HG02970 (cell line): ENCODE data around the gene TAAR1.
"Not testable (repeated sequence)": the region's sequence is repeated elsewhere in the genome, so short reads cannot be mapped to it uniquely, and the experiment has no call there.

ENCODE experiments used
- ATAC-seq: cut with Tn5 transposase; IDR thresholded peaks from one replicate; pipeline ENCODE4 v1.9.1; 2021; ENCODE audit warnings: mild to moderate bottlenecking, moderate library complexity, moderate number of reproducible peaks; ENCODE audit not compliant: unreplicated experiment, low FRiP score

Gene TAAR1

DNA sequence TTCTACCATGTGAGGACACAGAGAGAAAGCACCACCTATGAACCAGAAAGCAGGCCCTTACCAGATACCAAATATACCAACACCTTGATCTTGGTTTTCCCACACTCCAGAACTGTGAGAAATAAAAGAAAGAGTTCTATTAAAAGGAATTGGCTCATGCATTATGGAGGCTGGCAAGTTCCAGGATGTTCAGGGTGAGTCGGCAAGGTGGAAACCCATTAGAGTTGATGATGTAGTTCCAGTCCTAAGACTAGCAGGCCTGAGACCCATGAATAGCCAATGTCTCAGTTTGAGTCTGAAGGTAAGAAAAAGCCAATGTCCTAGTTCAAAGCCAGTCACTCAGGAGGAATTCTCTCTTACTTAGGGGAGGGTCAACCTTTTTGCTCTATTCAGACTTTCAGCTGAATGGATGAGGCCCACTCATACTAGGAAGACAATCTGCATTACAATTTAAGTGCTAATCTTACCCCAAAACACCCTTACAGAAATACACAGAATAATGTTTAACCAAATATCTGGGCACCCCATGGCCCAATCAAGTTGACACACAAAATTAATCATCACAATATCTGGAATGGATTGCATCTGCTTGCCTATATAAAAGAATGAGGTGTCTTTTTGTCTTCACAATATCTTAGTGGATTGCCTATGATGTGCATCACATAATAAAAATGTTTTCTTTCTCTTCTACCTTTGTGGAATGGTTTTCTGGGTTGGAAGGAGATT, 5.5 kb upstream of the TAAR1 start:
- ATAC-seq: no peak

DNA sequence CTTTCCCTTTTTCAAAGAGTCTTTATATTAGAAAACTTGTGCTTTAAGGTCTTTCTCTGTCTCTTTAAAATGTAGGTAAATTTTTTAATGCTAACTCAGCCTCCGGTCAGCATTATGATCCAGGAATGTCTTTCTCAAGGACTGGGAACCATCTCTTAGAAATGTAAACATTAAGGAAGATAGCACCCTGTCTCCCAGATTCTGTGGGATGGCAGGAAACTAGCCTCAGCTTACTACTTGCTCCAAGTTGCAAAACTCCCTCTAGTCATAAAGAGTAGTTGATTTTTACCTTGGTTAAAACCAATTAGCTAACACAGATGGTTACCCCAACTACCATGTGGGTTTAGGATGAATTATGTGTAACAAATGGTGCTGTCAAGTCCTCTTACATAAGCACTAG, 4.7 kb upstream of the TAAR1 start:
- ATAC-seq: no peak

DNA sequence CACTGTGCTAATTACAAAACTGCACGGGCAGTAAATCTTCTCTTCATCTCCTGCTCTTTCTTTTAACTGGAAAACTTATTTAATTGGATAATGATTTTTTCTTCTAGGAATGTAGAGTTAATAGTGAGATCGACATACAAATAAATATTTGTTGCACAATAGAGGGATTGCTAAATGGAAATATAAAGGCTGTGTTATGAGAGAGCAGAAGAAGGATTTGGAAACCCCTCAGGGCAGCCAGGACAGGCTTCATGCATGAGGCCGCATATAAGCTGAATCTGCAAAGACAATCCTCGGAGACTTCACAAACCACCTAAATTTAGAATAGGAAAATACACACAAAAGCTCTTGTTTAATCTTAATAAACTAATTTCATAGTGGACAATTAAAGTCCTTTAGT, 2.9 kb upstream of the TAAR1 start:
- ATAC-seq: no peak

DNA sequence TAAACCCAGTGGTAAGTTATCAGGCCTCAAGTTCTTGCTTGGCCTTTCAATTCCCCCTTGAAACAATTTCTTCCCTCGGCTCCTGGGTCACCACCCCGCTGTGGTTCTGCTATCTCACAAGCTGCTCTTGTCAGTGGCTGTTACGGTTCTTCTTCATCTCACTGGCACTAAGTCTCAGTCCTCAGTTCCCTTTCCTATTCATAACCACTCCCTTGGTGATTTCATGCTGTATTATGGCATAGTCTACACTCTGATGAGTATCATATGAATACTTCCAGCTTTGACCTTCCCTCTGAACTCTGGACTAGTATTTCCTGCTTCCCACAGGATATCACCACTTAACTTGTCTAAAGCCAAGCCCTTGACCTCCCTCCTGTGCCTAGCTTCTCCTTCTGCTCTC, 7.9 kb downstream of the TAAR1 start:
- no peak for ATAC-seq

DNA sequence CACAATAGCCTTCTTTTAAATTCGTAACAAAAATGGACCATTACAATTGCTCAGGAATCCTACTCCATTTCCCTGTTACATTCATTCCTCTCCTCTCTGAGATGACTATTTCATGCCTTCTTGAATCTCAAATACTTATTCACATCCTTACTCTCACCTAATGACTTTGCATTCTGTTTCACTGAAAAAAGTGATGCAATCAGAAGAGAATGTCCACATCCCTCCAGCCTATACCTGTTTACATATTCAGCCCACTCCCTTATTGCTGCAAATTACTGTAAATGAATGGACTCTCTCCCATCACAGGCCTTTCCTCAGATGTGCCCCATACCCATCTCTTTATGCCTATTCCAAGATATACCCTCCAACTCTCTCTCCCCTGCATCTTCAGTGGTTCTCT, 8.6 kb downstream of the TAAR1 start:
- no peak for ATAC-seq

DNA sequence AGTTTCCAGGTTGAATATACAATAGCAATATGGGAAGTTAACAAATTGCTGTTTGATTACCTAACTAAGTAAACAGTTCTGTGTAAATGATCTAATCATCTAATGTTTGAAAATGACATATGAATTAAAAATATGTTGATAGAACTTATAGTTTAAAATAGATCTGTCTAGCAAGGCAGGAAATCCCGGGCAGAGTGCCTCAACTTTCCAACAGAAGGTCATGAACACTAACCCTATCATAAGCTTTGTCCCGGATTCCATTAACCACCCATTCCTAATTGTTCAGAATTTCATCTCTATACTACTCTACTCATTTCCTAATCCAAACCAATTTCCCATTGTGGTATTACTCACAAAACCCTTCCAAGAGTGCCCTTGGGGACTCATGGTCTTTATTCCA, 10.2 kb downstream of the TAAR1 start:
- ATAC-seq: no peak

DNA sequence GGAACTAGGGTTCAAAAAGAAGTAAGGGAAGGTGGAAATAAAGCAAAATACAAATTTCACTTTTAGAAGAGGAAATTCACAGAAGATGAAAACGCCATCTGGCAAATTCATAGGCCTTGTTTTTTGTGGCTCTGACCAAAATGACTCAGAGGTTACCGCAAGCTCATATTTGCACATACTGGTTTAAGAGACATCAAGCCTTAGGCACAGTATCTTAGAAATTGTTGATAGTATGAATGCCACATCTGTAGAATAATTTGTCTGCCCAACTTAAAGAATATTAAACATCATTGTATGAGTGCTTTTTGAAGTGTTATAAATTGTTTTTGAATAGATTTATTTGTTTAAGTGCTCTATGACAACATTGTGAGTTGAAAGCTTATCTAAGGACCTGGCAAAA, 10.6 kb downstream of the TAAR1 start:
- ATAC-seq: peak; percentile 45

DNA sequence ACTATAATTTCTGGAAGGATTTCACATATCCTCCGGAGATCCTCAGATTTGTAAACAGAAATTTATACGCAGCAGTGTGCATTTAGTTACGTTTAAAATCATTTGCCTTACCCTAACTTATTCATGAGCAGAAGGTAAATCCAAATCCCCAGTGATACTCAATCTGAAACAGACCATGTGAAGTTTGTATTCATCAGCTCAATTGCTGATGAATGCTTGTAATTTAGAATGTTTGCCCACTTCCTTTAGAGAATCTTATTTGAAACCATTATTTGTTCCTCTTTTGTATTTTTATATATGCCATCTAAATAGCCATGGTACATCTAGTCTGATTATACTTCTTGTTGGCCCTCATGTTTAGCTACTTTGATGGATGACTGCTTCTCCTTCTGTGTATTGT, 15.4 kb downstream of the TAAR1 start:
- ATAC-seq: no peak

DNA sequence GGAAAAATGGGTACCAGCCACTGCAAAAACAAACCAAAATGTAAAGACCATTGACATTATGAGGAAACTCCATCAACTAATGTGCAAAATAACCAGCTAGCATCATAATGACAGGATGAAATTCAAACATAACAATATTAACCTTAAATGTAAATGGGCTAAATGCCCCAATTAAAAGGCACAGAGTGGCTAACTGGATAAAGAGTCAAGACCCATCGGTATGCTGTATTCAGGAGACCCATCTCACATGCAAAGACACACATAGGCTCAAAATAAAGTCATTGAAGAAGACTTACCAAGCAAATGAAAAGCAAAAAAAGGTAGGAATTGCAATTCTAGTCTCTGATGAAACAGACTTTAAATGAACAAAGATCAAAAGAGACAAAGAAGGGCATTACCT, 21.8 kb downstream of the TAAR1 start:
- not testable (repeated sequence) for ATAC-seq

DNA sequence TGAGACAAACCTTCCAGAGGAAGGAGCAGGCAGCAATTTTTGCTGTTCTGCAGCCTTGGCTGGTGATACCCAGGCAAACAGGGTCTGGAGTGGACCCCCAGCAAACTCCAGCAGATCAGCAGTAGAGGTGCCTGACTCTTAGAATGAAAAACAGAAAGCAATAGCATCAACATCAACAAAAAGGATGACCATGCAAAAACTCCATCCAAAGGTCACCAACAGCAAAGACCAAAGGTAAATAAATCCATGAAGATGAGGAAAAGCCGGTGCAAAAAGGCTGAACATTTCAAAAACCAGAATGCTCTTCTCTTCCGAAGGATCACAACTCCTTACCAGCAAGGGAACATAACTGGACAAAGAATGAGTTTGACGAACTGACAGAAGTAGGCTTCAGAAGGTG, 23.1 kb downstream of the TAAR1 start:
- not testable (repeated sequence) for ATAC-seq

DNA sequence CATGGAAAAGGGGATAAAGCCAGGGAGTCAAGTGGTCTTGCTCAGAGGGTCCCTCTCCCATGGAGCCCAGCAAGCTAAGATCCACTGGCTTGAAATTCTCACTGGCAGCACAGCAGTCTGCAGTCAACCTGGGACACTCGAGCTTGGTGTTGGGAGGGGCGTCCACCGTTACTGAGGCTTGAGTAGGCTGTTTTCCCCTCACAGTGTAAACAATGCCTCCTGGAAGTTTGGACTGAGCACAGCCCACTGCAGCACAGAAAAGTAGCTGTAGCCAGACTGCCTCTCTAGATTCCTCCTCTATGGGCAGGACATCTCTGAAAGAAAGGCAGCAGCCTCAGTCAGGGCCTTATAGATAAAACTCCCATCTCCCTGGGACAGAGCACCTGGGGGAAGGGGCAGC, 23.7 kb downstream of the TAAR1 start:
- not testable (repeated sequence) for ATAC-seq

DNA sequence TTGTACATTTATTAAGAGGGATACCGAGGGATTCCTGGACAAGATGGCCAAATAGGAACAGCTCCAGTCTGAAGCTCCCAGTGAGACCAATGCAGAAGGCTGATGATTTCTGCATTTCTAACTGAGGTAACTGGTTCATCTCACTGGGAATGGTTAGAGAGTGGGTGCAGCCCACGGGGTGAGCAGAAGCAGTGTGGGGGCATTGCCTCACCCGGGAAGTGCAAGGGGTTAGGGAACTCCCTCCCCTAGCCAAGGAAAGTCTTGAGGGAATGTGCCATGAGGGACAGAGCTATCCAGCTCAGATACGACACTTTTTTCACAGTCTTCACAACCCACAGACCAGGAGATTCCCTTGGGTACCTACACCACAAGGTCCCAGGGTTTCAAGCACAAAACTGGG, 24.2 kb downstream of the TAAR1 start:
- no peak for ATAC-seq

DNA sequence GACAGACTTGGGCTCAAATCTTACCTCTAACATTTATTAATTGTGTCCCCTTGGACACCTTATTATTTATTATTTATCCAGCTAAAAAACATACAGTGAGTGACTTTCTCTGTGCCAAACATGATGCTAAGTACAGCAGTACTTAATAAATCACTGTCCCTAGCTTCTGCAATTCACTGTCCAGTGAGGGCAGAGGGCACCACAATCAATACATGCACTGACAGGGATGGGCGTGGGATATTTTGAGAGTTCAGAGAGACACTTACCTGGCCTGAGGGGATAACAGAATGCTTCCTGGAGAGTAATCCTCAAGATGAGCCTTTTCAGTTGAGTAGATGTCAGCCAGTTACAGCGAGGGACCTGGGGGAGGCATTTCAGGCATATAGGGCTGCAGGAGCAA, 25.6 kb downstream of the TAAR1 start:
- no peak for ATAC-seq

DNA sequence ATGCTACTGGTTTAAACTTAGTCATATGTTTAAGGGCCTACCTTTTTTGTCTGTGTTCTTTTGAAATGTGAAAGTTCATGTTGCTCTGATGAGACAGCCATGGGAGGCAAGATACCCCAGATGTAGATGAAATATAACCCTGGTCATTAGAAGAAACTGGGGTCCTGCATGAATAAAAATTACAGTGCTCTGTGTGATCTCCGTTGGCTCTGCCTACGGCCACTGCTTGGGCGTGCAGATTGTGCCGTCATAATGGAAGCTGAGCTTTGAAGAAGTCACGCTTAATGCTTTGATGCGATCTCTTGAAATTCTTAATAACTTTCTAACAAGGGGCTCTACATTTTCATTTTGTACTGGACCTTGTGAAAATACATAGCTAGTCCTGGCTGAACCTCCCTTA, 34.8 kb downstream of the TAAR1 start, which contains the start of gene TAAR2:
TSS of gene TAAR2 (minus strand) at position 101 of the 400 bp plus-strand sequence. CDS start at position 101, 0 bp downstream.
- ATAC-seq: no peak

DNA sequence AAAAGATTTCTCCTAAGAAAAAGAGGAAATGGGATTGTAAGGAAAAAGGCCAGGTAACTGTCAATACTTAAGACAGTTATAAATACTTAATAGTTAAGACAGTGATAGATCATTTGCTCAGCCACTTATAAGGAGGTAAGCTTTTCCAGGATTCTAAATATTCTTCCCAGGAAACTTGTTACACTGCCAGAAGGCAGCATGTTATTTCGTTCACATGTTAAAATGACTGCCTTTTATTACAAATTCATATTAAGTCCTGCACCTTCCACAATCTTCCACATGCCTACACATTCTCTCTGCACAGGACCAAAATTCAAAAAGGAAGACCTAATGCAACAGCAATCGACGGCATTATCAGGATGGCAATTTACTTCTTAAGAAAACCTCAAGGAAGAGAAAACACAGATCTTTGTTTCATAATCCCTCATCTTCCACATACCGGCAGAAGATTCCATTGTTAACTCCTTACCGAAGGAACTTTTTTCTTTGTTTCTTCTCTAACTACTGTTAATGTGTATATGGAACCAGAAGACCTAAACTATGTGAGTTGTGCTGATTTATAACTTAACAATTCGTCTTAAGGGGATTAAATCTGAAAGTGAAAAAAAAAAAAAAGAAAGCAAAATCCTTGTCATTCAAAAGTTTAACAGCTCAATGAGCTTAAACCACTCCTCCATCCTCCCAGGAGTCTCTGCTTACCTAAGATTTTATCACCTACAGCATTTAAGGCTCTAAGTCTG, 35.7 kb downstream of the TAAR1 start:
- no peak for ATAC-seq

DNA sequence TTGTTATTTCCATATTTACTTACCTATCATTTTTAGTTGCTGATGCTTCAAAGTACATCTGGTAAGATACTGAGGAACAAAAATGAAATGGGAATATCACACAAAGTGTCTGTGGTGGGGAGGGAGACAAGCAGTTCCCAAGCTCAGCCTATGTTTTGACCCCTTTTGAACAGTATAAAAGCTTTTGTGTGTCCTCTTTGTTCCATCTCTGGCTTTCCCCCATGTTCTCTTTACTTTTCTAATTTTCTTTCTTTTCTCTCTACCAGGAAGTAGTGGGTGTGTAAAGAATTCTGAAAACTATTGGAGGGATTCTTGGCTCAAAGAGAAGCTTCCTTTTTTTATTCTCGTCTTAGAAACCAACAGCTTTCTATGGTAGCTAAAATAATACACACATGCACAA, 42.3 kb downstream of the TAAR1 start:
- ATAC-seq: no peak

DNA sequence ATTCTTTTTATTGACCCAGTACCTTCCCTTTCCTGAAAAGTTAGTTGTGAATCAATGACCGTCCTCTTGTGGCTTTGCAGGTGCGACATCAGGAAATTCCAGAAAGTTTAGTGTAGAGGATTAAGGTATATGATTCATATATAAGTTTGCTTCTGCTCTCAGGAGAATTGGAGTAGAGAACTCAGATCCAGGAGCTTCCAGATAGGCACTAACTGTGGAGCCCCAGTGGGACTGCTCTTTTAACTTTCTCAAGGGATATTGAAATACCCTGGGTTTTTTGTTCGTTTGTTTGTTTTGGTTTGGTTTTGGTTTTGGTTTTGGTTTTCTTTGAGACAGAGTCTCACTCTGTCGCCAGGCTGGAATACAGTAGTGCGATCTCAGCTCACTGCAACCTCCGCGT, 44.4 kb downstream of the TAAR1 start:
- ATAC-seq: no peak

DNA sequence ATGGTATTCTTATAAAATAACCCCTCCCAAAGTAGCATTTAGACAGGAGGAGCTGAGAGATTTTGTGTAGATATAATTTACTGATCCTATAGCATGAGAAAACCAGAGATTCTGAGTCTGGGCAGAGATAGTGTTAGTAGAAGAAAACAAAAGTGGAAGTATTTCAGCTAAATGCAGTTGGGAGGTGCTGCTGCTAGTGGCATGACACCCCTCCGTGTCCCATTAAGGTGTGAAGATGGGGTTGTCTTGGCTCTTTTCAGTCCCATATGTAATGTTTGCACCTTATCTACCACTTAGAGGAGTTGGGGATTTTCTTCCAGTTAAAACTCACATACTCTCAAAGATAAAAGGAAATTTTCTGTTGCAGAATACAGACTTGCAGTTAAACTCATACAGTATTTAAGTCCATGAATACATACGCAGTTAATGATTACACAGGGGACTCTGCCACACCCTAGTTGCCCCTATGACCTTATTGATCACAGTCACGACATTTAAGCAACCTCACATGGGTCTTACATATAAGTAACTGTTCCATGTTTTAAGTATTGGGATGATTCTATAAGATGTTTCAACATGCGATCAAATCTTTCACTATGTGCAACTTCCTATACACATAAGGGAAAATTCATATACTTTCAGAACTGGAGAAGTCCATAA, 46.4 kb downstream of the TAAR1 start:
- ATAC-seq: no peak

DNA sequence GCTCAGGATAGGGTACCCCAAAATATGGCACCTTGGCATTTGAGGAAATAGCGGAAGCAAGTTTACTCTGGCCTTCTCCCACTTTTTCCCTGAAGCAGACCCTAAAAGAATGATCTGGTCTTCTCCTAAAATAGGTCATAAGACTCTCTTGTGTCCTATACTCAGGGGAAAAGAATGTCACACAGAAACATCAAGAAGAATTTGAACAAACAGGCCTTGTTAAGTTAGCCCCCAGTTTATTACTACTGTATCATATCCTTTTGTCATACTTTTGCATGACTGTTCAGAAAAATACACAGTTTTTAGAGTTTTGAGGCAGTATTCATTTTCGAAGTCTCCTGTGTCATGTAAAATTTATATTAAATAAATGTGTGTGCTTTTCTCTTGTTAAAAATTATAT, 47.4 kb downstream of the TAAR1 start:
- ATAC-seq: no peak

DNA sequence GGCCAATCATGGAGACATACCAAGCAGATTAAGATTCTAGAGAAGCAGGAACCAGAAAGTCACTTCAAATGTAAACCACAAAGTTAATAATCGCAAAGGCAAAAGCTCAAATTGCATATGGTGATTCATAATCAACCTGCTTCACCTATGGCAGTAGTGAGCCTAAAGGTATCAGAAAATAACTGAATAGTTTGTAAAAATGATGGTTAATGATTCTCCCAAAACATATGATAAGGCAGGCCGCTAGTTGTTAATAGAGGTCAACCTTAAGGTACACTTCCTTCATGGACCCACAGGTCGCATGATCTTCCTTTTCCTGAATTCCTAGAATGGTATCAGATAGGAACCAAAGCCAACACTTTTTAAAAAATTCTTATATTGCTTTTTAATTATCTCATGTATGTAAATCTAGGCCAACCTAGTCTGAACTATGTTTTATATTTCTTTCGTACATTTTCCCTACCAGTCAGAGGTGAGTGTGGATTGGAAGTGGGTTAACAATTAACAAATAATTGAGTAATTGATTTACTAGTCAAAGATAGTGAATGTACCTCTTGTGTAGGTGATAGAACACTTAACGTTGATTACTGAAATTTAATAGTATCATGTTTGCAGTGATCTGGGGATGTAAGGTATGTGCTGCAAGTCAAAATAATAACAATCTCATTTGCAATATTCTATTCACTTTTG, 51.3 kb downstream of the TAAR1 start:
- ATAC-seq: peak; percentile 74

DNA sequence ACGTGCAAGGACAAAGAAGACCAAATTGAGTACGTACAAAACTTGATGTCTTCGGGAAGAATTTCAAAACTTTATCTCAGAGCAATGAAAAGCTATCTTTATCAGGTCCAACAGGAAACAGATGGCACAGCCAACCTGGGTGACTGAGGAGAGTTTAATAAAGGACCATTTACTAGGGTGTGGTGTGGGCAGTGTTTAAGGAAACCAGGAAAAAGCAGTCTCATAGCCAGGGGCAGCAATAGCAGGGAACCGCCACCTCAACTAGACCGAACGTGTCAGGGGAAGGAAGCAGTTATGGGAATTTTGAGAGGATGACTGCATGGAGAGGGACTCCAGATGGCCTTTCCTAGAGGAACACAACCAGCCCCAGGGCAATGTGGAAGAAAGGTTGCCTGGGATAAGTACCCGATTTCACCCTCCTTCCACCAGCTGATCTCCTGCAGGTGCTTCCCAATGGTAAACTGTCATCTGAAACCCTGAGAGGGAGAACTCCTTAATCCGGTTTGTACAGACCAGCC, 54.3 kb downstream of the TAAR1 start:
- no peak for ATAC-seq
